Endothelial cell of umbilical vein (primary cell): ENCODE data around the gene TMEM176A. TPM values are rescaled to one million over a fixed set of nuclear protein-coding genes. Genes with fewer than 3 reads are reported as not detected.

Source experiments
- BruUV-seq: library from RNA; stranded (reverse); fragments of 400-500 nt; replicated peaks from 2 replicates; lab custom pipeline; 2021; lab: Mats Ljungman, UMichigan
- CTCF ChIA-PET: fragments of 300-600, 350-600 bp; sonication (Branson Sonifier 250); formaldehyde crosslinking; loops from one replicate; lab custom pipeline; 2021; ENCODE audit warnings: antibody characterized with exemption, inconsistent platforms; lab: Charles Lee
- POLR2A ChIA-PET: fragments of 300-600, 350-600 bp; sonication (Branson Sonifier 250); formaldehyde crosslinking; loops from one replicate; lab custom pipeline; 2021; ENCODE audit warnings: antibody characterized with exemption, inconsistent platforms; lab: Charles Lee
- DNase-seq: peaks from one replicate; pipeline ENCODE4 v3.0.0-alpha.2; 2011; ENCODE audit warnings: low read depth, low spot score
- FAIRE-seq: peaks from 2 replicates; lab custom pipeline; 2011; peaks lifted over from hg19 to GRCh38; lab: Jason Lieb, UNC
- H2AFZ ChIP-seq: 2 replicates; pipeline ENCODE4 v1.6.0; 2012; ENCODE audit warnings: low read depth, low read length, control low read depth, inconsistent platforms
- H3K27ac ChIP-seq: 2 replicates; pipeline ENCODE4 v1.5.1; 2011; ENCODE audit warnings: low read depth, mild to moderate bottlenecking, control low read depth, low read length, moderate library complexity; ENCODE audit not compliant: insufficient read depth
- H3K27me3 ChIP-seq, 2 experiments: 2 replicates each; pipeline versions ENCODE4 v1.6.0 to v1.6.1; 2011; ENCODE audit warnings: low read length in 2 of 2, mixed read lengths in 1 of 2; ENCODE audit not compliant: control insufficient read depth in 2 of 2, insufficient read depth in 2 of 2
- H3K36me3 ChIP-seq, 2 experiments: 2 replicates in 1 of 2; 3 replicates in 1 of 2; pipeline ENCODE4 v1.5.1; 2011; ENCODE audit warnings: low read length in 2 of 2, mild to moderate bottlenecking in 1 of 2, moderate library complexity in 1 of 2; ENCODE audit not compliant: control insufficient read depth in 2 of 2, insufficient read depth in 2 of 2; ENCODE audit errors: extremely low read depth in 1 of 2
- H3K4me1 ChIP-seq: 3 replicates; pipeline ENCODE4 v1.5.1; 2011; ENCODE audit warnings: mild to moderate bottlenecking, low read length; ENCODE audit not compliant: control insufficient read depth, insufficient read depth; ENCODE audit errors: extremely low read depth
- H3K4me2 ChIP-seq: 2 replicates; pipeline ENCODE4 v1.6.1; 2011; ENCODE audit warnings: low read length, control low read depth, mixed read lengths; ENCODE audit not compliant: insufficient read depth
- H3K4me3 ChIP-seq, 3 experiments: fragments of 200-600 bp in 1 of 3; sonication (generic), shearing (Covaris generic) in 1 of 3; replicated peaks in 1 of 3; 2 replicates each; pipeline ENCODE4 v1.5.1; 2011 to 2016; ENCODE audit warnings: control low read depth in 3 of 3, low read length in 3 of 3, mild to moderate bottlenecking in 2 of 3, inconsistent platforms in 1 of 3, low read depth in 1 of 3, moderate library complexity in 1 of 3; ENCODE audit not compliant: insufficient read depth in 1 of 3
- H3K79me2 ChIP-seq: 2 replicates; pipeline ENCODE4 v1.6.0; 2012; ENCODE audit warnings: low read length, inconsistent platforms; ENCODE audit not compliant: control insufficient read depth, insufficient read depth
- H3K9ac ChIP-seq: replicated peaks from 2 replicates; pipeline ENCODE3; 2011; ENCODE audit warnings: low read length, control low read depth; ENCODE audit not compliant: insufficient read depth; ENCODE audit errors: extremely low read depth
- H3K9me1 ChIP-seq: replicated peaks from 3 replicates; pipeline ENCODE4 v1.6.0; 2011; ENCODE audit warnings: mild to moderate bottlenecking, low read length; ENCODE audit not compliant: control insufficient read depth, insufficient read depth; ENCODE audit errors: extremely low read depth
- H3K9me3 ChIP-seq: replicated peaks from 2 replicates; pipeline ENCODE4 v1.5.1; 2012; ENCODE audit warnings: low read length, inconsistent platforms; ENCODE audit not compliant: control insufficient read depth, insufficient read depth
- H4K20me1 ChIP-seq: replicated peaks from 2 replicates; pipeline ENCODE3; 2011; ENCODE audit warnings: mild to moderate bottlenecking, low read length; ENCODE audit not compliant: control insufficient read depth, insufficient read depth; ENCODE audit errors: extremely low read depth
- EZH2 ChIP-seq: IDR thresholded peaks from 2 replicates; pipeline ENCODE4 v1.6.1; 2012; ENCODE audit warnings: borderline replicate concordance, low read depth, mild to moderate bottlenecking, moderate library complexity, low read length, inconsistent platforms; ENCODE audit not compliant: severe bottlenecking
- FOS ChIP-seq: IDR thresholded peaks from 2 replicates; pipeline ENCODE4 v1.6.1; 2011; ENCODE audit warnings: mild to moderate bottlenecking, low read length, moderate library complexity, borderline replicate concordance; ENCODE audit not compliant: insufficient read depth
- GATA2 ChIP-seq: IDR thresholded peaks from 2 replicates; pipeline ENCODE4 v1.7.0; 2011; ENCODE audit warnings: low read depth, mild to moderate bottlenecking, moderate library complexity, mixed read lengths, low read length; ENCODE audit not compliant: insufficient read length, insufficient read depth
- JUN ChIP-seq: IDR thresholded peaks from 2 replicates; pipeline ENCODE4 v1.6.1; 2011; ENCODE audit warnings: borderline replicate concordance, low read depth; ENCODE audit not compliant: insufficient read length, insufficient read depth
- MYC ChIP-seq: IDR thresholded peaks from one replicate; pipeline ENCODE4 v1.6.1; 2011; ENCODE audit warnings: mild to moderate bottlenecking, low read depth, low read length
- POLR2A ChIP-seq: IDR thresholded peaks from 2 replicates; pipeline ENCODE4 v1.6.1; 2012; ENCODE audit warnings: low read depth, mild to moderate bottlenecking, control low read depth, low read length
- POLR2AphosphoS5 ChIP-seq: IDR thresholded peaks from 2 replicates; pipeline ENCODE4 v1.6.1; 2012; ENCODE audit warnings: low read depth, mild to moderate bottlenecking, control low read depth, low read length, moderate library complexity; ENCODE audit not compliant: insufficient read depth
- dilution Hi-C: fragments of 300-500 bp; cut with MboI; formaldehyde crosslinking; loops from one replicate; pipeline ENCODE4 v1.15.0; 2019; ENCODE audit warnings: low sequenced_read_pairs; ENCODE audit not compliant: extremely low pct_ligation_motif_present
- intact Hi-C: fragments of 100-400 bp; cut with micrococcal nuclease; formaldehyde crosslinking; loops from one replicate; pipeline ENCODE4 v1.10.0; 2022
- polyA plus RNA-seq, 4 experiments: library from polyadenylated mRNA; depleted of rRNA in 3 of 4; stranded (reverse) in 3 of 4; unstranded in 1 of 4; fragments of >200 nt; gene quantifications; 2 replicates each; pipeline versions ENCODE4 v1.2.1 to v1.2.3, GENCODE V29; 2011 to 2012; ENCODE audit warnings: missing spikeins in 1 of 4
- total RNA-seq: library from RNA; stranded (reverse); gene quantifications from 2 replicates; pipeline ENCODE4 v1.2.3, GENCODE V29; 2021
- TF ChIP-seq, protein P1 (sequence below), 2 donors: IDR thresholded peaks; 1 replicate in 1 of 2; 2 replicates in 1 of 2; pipeline ENCODE4 v1.5.1; 2011; ENCODE audit warnings: low read length in 2 of 2, mild to moderate bottlenecking in 2 of 2, moderate library complexity in 2 of 2, control low read depth in 1 of 2, inconsistent platforms in 1 of 2, low read depth in 1 of 2; ENCODE audit not compliant: insufficient read depth in 1 of 2; ENCODE audit errors: extremely low read depth in 1 of 2
- TF ChIP-seq, protein P2 (sequence below): IDR thresholded peaks from 2 replicates; pipeline ENCODE4 v1.6.1; 2011; ENCODE audit not compliant: insufficient read depth, insufficient read length

The TMEM176A gene
- total and polyA plus RNA-seq, 2 donors (not counting 3 experiments of a cell fraction or from before 2014, with no cell fraction given) = not detected

GRCh38 chr7:150791746-150792452, 8.7 kb upstream of the TMEM176A start:
- Histone ChIP-seq H4K20me1 (no peaks in the 10 kb centered on the region), H3K27me3 (peaks cover 9 to 21% of the 10 kb centered on the region in 2 experiments), H3K4me3 (no peak overlapping the region), H3K9me3 (no peaks in the 10 kb centered on the region), H3K36me3 (no peaks in the 10 kb centered on the region), H3K79me2 (no peaks in the 10 kb centered on the region), H2AFZ (no peak overlapping the region), H3K4me2 (no peak overlapping the region), H3K4me1 (no peaks in the 10 kb centered on the region), H3K27ac (no peak overlapping the region), H3K9me1 (no peaks in the 10 kb centered on the region), H3K9ac (no peak overlapping the region)
- BruUV-seq = no TSS peak
- TF ChIP-seq FOS = no peak
- no peak for TF ChIP-seq EZH2
- FAIRE-seq = no peak
- ChIA-PET POLR2A (no interaction called here), CTCF (interaction anchor here (1.2 kb wide), 1 partner anchor 13 kb away, joined by 4 read pairs; no protein-coding TSS in a partner anchor)
- dilution Hi-C loops (no loop called here), intact Hi-C loops (no loop called here)
- DNase-seq = no peak

DNA sequence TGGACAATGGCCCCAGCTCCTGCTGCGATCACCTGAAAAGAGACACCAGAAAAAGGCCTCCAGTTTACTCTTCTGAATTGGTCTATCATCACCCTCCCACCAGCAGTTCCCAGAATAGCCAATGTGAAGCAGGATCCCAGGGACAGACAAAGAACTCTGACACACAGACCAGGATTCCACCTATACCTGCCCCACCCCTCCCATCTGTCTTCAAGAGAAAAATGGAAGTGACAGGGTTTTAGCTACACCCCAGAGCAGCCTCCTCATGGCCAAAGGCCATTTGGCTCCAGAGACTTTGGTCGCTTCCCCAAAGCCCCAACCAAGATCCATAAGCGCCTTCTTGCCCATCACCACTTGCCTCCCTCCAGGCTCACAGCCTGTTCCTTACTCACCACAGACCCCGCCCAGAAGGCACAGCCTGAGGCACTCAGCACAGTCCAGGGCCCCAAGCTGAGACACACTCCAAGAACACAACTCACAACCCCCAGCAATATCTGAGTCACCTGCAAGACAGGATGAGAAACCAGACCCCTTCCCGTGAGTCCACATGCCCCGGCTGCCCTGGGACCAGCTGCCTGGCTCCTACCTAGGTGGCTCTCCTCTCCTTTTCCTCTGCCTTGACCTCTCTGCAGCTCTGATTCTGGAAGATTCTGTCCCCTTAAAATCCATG, 6.9 kb upstream of the TMEM176A start:
- H3K27me3 ChIP-seq = peaks cover 16 to 23% of the 10 kb centered on the region in 2 experiments
- H2AFZ ChIP-seq = no peak overlapping the region
- H3K9me1 ChIP-seq = no peaks in the 10 kb centered on the region
- no peaks in the 10 kb centered on the region for H3K4me1 ChIP-seq
- H3K4me2 ChIP-seq = no peak overlapping the region
- dilution Hi-C loops = no loop called here
- no TSS peak for BruUV-seq
- TF ChIP-seq, protein P1, sequence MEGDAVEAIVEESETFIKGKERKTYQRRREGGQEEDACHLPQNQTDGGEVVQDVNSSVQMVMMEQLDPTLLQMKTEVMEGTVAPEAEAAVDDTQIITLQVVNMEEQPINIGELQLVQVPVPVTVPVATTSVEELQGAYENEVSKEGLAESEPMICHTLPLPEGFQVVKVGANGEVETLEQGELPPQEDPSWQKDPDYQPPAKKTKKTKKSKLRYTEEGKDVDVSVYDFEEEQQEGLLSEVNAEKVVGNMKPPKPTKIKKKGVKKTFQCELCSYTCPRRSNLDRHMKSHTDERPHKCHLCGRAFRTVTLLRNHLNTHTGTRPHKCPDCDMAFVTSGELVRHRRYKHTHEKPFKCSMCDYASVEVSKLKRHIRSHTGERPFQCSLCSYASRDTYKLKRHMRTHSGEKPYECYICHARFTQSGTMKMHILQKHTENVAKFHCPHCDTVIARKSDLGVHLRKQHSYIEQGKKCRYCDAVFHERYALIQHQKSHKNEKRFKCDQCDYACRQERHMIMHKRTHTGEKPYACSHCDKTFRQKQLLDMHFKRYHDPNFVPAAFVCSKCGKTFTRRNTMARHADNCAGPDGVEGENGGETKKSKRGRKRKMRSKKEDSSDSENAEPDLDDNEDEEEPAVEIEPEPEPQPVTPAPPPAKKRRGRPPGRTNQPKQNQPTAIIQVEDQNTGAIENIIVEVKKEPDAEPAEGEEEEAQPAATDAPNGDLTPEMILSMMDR (IDR thresholded peaks at IDR 0.05; ENCODE audit: extremely low read depth in 1 of 2, insufficient read depth in 1 of 2, low read depth in 1 of 2, low read length in 2 of 2) = no peak
- TF ChIP-seq MYC (no peak), POLR2A (no peak), EZH2 (no peak), POLR2AphosphoS5 (no peak), GATA2 (no peak), FOS (no peak), JUN (no peak)
- TF ChIP-seq, protein P2, sequence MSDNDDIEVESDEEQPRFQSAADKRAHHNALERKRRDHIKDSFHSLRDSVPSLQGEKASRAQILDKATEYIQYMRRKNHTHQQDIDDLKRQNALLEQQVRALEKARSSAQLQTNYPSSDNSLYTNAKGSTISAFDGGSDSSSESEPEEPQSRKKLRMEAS = no peak
- H3K79me2 ChIP-seq = no peaks in the 10 kb centered on the region
- DNase-seq (no peak), FAIRE-seq (no peak)
- H3K9ac ChIP-seq = no peak overlapping the region
- POLR2A ChIA-PET = no interaction called here
- H3K27ac ChIP-seq = no peak overlapping the region
- no peaks in the 10 kb centered on the region for H4K20me1 ChIP-seq
- CTCF ChIA-PET = interaction anchor here (1.7 to 2.0 kb wide), 2 partner anchors 15 kb away, joined by 4 to 7 read pairs; no protein-coding TSS in a partner anchor
- intact Hi-C loops = no loop called here
- no peaks in the 10 kb centered on the region for H3K36me3 ChIP-seq
- no peaks in the 10 kb centered on the region for H3K9me3 ChIP-seq
- no peak overlapping the region for H3K4me3 ChIP-seq
